WTC11 (cell line): ENCODE results near the gene YIF1A. TPM values are rescaled to one million over a fixed set of nuclear protein-coding genes. Genes with fewer than 3 reads are reported as not detected.
A peak's percentile ranks its signal among the peaks of the same experiment; 100 is the strongest.

Experiments
- ATAC-seq: fragments of 200-7000 bp; cut with Tn5 transposase; 2 replicates; pipeline ENCODE4 v1.10.0; 2021; ENCODE audit warnings: mild to moderate bottlenecking, moderate library complexity
- CTCF ChIA-PET: fragments of 300-600 bp; sonication (Branson Sonifier 250); formaldehyde crosslinking; loops from one replicate; lab custom pipeline; 2021; ENCODE audit warnings: antibody characterized with exemption; lab: Charles Lee
- POLR2A ChIA-PET: fragments of 350-600 bp; sonication (Branson Sonifier 250); formaldehyde crosslinking; loops from one replicate; lab custom pipeline; 2021; ENCODE audit warnings: antibody characterized with exemption; lab: Charles Lee
- DNase-seq: peaks from one replicate; pipeline ENCODE4 v3.0.0; 2021; ENCODE audit warnings: low spot score
- H3K27ac Mint-ChIP-seq: 2 replicates; pipeline ENCODE4 v1.8.0; 2021; ENCODE audit warnings: mixed read lengths
- H3K27me3 Mint-ChIP-seq: 2 replicates; pipeline ENCODE4 v1.8.0; 2021; ENCODE audit warnings: low read depth, mild to moderate bottlenecking, moderate library complexity, mixed read lengths
- H3K36me3 Mint-ChIP-seq: 2 replicates; pipeline ENCODE4 v1.8.0; 2021; ENCODE audit warnings: mixed read lengths
- H3K4me1 Mint-ChIP-seq: 2 replicates; pipeline ENCODE4 v1.8.0; 2022; ENCODE audit warnings: mixed read lengths
- H3K4me3 Mint-ChIP-seq: 2 replicates; pipeline ENCODE4 v1.8.0; 2021; ENCODE audit warnings: mild to moderate bottlenecking, moderate library complexity, mixed read lengths
- H3K9me3 Mint-ChIP-seq: 2 replicates; pipeline ENCODE4 v1.8.0; 2021; ENCODE audit warnings: mixed read lengths
- CREB1 ChIP-seq: sonication (generic); formaldehyde crosslinking; IDR thresholded peaks from 2 replicates; pipeline ENCODE4 v1.8.0; 2023; ENCODE audit warnings: mild to moderate bottlenecking, missing genetic modification reagents
- CREM ChIP-seq: sonication (generic); formaldehyde crosslinking; IDR thresholded peaks from 2 replicates; pipeline ENCODE4 v1.8.1; 2022; ENCODE audit warnings: mild to moderate bottlenecking, missing genetic modification reagents, moderate library complexity
- FOXK1 ChIP-seq: sonication (generic); formaldehyde crosslinking; IDR thresholded peaks from 2 replicates; pipeline ENCODE4 v1.8.0; 2022; ENCODE audit warnings: mild to moderate bottlenecking, moderate library complexity, missing genetic modification reagents
- FOXP1 ChIP-seq: sonication (generic); formaldehyde crosslinking; IDR thresholded peaks from 2 replicates; pipeline ENCODE4 v1.8.0; 2022; ENCODE audit warnings: missing genetic modification reagents, mild to moderate bottlenecking, moderate library complexity, borderline replicate concordance
- KAT7 ChIP-seq: sonication (generic); formaldehyde crosslinking; IDR thresholded peaks from 2 replicates; pipeline ENCODE4 v1.8.1; 2023; ENCODE audit warnings: missing genetic modification reagents, mild to moderate bottlenecking, borderline replicate concordance
- NR1H2 ChIP-seq: sonication (generic); formaldehyde crosslinking; IDR thresholded peaks from 2 replicates; pipeline ENCODE4 v1.9.0; 2021; ENCODE audit warnings: mild to moderate bottlenecking, moderate library complexity, missing genetic modification reagents
- RORB ChIP-seq: fragments of 250-450 bp; sonication (Bioruptor Pico); IDR thresholded peaks from 2 replicates; pipeline ENCODE4 v1.9.0; 2021; ENCODE audit warnings: mild to moderate bottlenecking
- SMAD4 ChIP-seq: sonication (generic); formaldehyde crosslinking; IDR thresholded peaks from 2 replicates; pipeline ENCODE4 v1.8.0; 2022; ENCODE audit warnings: mild to moderate bottlenecking, missing genetic modification reagents
- SP1 ChIP-seq: sonication (generic); formaldehyde crosslinking; conservative IDR thresholded peaks from 2 replicates; pipeline ENCODE4 v1.8.1; 2022; ENCODE audit warnings: missing genetic modification reagents
- TP53 ChIP-seq: sonication (generic); formaldehyde crosslinking; IDR thresholded peaks from 2 replicates; pipeline ENCODE4 v1.8.1; 2023; ENCODE audit warnings: mild to moderate bottlenecking, missing genetic modification reagents
- ZNF317 ChIP-seq: sonication (generic); formaldehyde crosslinking; IDR thresholded peaks from 2 replicates; pipeline ENCODE4 v1.8.1; 2023; ENCODE audit warnings: low read depth, mild to moderate bottlenecking, moderate library complexity, missing genetic modification reagents, borderline replicate concordance
- ZNF416 ChIP-seq: fragments of 250-450 bp; sonication (Bioruptor Pico); IDR thresholded peaks from 2 replicates; pipeline ENCODE4 v1.9.0; 2021; ENCODE audit warnings: mild to moderate bottlenecking, inconsistent platforms
- ZNF423 ChIP-seq: fragments of 250-450 bp; sonication (Bioruptor Pico); IDR thresholded peaks from 2 replicates; pipeline ENCODE4 v2.1.2; 2022; ENCODE audit warnings: mild to moderate bottlenecking, moderate library complexity
- ZNF671 ChIP-seq: fragments of 250-450 bp; sonication (Bioruptor Pico); IDR thresholded peaks from 2 replicates; pipeline ENCODE4 v1.8.0; 2021; ENCODE audit warnings: mild to moderate bottlenecking
- total RNA-seq: library from RNA; stranded (reverse); gene quantifications from 3 replicates; pipeline ENCODE4 v1.2.3, GENCODE V29; 2021
- TF ChIP-seq, protein P1 (sequence below): sonication (generic); formaldehyde crosslinking; IDR thresholded peaks from 2 replicates; pipeline ENCODE4 v1.8.1; 2022; ENCODE audit warnings: mild to moderate bottlenecking, missing genetic modification reagents, moderate library complexity, borderline replicate concordance
- TF ChIP-seq, protein P2 (sequence below): fragments of 250-450 bp; sonication (Bioruptor Pico); IDR thresholded peaks from 2 replicates; pipeline ENCODE4 v1.9.0; 2021; ENCODE audit warnings: mild to moderate bottlenecking
- TF ChIP-seq, protein P3 (sequence below): sonication (generic); formaldehyde crosslinking; IDR thresholded peaks from 2 replicates; pipeline ENCODE4 v1.8.1; 2022; ENCODE audit warnings: mild to moderate bottlenecking, moderate library complexity, missing genetic modification reagents
- TF ChIP-seq, protein P4 (sequence below): sonication (generic); formaldehyde crosslinking; IDR thresholded peaks from 2 replicates; pipeline ENCODE4 v1.8.1; 2023; ENCODE audit warnings: mild to moderate bottlenecking, missing genetic modification reagents
- TF ChIP-seq, protein P5 (sequence below): sonication (generic); formaldehyde crosslinking; IDR thresholded peaks from 2 replicates; pipeline ENCODE4 v1.8.1; 2022; ENCODE audit warnings: missing genetic modification reagents, borderline replicate concordance
- TF ChIP-seq, protein P6 (sequence below): fragments of 250-450 bp; sonication (Bioruptor Pico); IDR thresholded peaks from 2 replicates; pipeline ENCODE4 v1.9.0; 2021; ENCODE audit warnings: mild to moderate bottlenecking
- TF ChIP-seq, protein P7 (sequence below): sonication (generic); formaldehyde crosslinking; IDR thresholded peaks from 2 replicates; pipeline ENCODE4 v1.8.1; 2023; ENCODE audit warnings: mild to moderate bottlenecking, missing genetic modification reagents, moderate library complexity

The YIF1A gene
- total RNA-seq, 1 experiment from 2014 or later, result 86.9 TPM

DNA sequence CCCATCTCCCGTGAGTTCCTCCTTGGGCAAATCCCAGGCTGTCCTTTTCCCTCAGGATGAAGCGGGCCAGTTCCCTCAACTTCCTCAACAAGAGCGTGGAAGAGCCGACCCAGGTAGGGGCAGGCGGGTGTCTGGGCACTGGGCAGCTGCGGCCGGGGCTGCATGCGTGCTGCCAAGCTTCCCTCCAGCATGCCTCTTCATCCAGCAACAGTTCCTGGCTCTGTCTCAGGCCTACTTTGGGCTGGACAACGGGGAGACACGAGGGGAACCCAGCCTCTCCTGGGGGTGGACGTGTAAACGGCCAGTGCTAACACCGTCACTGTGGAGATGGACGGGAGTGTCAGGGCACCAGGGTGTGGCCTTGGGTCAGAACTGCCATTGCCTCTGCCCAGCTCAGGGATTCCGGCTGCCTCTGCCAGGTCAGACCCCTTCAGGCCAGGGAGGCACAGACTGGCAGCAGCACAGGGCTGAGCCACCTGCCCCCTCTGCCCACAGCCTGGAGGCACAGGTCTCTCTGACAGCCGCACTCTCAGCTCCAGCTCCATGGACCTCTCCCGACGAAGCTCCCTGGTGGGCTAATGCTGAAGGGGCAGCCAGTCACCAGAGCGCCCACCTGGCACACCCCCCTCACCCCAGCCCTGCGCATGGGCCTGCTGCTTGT, 22.4 kb downstream of the YIF1A start:
- ChIA-PET CTCF (interaction anchor here (1.0 to 4.0 kb wide), 6 partner anchors 15 to 56 kb away, joined by 3 to 33 read pairs (median 19); partner anchors contain the start of gene YIF1A), POLR2A (no interaction called here)
- H3K4me3 Mint-ChIP-seq, result peak overlapping the region; percentile 97
- peaks cover 12% of the 10 kb centered on the region for H3K4me1 Mint-ChIP-seq
- H3K9me3 Mint-ChIP-seq, result no peaks in the 10 kb centered on the region
- H3K27me3 Mint-ChIP-seq, result no peaks in the 10 kb centered on the region; the same call in 1 of the 2 replicates
- DNase-seq (no peak), ATAC-seq (no peak)
- TF ChIP-seq FOXP1 (CRISPR knock-in tag) (0 out of 2 replicates have a peak, but pooled peaks have one; percentile 5), RORB (no peak)
- peaks cover 30% of the 10 kb centered on the region; the same call in 1 of the 2 replicates for H3K36me3 Mint-ChIP-seq
- peak overlapping the region; percentile 89; the same call in 1 of the 2 replicates for H3K27ac Mint-ChIP-seq

DNA sequence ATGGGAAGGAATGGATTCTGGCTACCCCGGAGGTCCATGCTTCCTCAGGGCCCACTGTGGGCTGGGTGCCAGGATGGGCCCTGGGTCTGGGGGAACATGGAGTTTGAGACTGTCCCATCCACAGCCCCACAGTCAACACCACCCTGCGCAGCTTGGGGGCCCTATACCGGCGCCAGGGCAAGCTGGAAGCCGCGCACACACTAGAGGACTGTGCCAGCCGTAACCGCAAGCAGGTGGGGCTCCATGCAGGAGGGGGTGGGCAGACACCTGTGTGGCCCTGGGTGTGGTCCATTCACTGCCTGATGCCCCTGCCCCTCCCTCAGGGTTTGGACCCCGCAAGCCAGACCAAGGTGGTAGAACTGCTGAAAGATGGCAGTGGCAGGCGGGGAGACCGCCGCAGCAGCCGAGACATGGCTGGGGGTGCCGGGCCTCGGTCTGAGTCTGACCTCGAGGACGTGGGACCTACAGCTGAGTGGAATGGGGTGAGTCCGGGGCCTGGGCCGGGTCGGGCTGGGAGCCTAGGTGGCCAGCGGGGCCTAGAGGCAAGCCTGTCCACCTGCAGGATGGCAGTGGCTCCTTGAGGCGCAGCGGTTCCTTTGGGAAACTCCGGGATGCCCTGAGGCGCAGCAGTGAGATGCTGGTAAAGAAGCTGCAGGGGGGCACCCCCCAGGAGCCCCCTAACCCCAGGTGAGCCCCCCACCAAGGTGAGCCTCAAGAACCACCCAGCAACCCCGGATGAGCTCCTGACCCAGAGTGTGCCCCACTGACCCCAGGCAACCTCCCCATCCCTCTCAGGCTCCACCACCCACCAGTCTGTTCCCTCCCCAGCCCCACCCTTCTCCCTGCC, 23.2 kb downstream of the YIF1A start:
- H3K9me3 Mint-ChIP-seq, result no peaks in the 10 kb centered on the region
- H3K4me3 Mint-ChIP-seq, result no peak overlapping the region
- DNase-seq (no peak), ATAC-seq (no peak)
- H3K4me1 Mint-ChIP-seq, result peaks cover 12% of the 10 kb centered on the region
- TF ChIP-seq, protein P1, sequence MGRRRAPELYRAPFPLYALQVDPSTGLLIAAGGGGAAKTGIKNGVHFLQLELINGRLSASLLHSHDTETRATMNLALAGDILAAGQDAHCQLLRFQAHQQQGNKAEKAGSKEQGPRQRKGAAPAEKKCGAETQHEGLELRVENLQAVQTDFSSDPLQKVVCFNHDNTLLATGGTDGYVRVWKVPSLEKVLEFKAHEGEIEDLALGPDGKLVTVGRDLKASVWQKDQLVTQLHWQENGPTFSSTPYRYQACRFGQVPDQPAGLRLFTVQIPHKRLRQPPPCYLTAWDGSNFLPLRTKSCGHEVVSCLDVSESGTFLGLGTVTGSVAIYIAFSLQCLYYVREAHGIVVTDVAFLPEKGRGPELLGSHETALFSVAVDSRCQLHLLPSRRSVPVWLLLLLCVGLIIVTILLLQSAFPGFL (CRISPR knock-in tag), result no peak
- TF ChIP-seq ZNF416 (CRISPR knock-in tag) (no peak), ZNF317 (CRISPR knock-in tag) (no peak), TP53 (no peak), CREM (CRISPR knock-in tag) (no peak), FOXK1 (CRISPR knock-in tag) (no peak), ZNF671 (CRISPR knock-in tag) (no peak), RORB (no peak), CREB1 (CRISPR knock-in tag) (no peak), KAT7 (CRISPR knock-in tag) (no peak), ZNF423 (CRISPR knock-in tag) (no peak), SMAD4 (CRISPR knock-in tag) (no peak), SP1 (CRISPR knock-in tag) (no peak), NR1H2 (CRISPR knock-in tag) (no peak)
- TF ChIP-seq, protein P2, sequence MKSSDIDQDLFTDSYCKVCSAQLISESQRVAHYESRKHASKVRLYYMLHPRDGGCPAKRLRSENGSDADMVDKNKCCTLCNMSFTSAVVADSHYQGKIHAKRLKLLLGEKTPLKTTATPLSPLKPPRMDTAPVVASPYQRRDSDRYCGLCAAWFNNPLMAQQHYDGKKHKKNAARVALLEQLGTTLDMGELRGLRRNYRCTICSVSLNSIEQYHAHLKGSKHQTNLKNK (CRISPR knock-in tag), result no peak
- TF ChIP-seq, protein P3, sequence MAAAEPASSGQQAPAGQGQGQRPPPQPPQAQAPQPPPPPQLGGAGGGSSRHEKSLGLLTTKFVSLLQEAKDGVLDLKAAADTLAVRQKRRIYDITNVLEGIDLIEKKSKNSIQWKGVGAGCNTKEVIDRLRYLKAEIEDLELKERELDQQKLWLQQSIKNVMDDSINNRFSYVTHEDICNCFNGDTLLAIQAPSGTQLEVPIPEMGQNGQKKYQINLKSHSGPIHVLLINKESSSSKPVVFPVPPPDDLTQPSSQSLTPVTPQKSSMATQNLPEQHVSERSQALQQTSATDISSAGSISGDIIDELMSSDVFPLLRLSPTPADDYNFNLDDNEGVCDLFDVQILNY (CRISPR knock-in tag), result no peak
- TF ChIP-seq, protein P4, sequence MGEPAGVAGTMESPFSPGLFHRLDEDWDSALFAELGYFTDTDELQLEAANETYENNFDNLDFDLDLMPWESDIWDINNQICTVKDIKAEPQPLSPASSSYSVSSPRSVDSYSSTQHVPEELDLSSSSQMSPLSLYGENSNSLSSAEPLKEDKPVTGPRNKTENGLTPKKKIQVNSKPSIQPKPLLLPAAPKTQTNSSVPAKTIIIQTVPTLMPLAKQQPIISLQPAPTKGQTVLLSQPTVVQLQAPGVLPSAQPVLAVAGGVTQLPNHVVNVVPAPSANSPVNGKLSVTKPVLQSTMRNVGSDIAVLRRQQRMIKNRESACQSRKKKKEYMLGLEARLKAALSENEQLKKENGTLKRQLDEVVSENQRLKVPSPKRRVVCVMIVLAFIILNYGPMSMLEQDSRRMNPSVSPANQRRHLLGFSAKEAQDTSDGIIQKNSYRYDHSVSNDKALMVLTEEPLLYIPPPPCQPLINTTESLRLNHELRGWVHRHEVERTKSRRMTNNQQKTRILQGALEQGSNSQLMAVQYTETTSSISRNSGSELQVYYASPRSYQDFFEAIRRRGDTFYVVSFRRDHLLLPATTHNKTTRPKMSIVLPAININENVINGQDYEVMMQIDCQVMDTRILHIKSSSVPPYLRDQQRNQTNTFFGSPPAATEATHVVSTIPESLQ (CRISPR knock-in tag), result no peak
- TF ChIP-seq, protein P5, sequence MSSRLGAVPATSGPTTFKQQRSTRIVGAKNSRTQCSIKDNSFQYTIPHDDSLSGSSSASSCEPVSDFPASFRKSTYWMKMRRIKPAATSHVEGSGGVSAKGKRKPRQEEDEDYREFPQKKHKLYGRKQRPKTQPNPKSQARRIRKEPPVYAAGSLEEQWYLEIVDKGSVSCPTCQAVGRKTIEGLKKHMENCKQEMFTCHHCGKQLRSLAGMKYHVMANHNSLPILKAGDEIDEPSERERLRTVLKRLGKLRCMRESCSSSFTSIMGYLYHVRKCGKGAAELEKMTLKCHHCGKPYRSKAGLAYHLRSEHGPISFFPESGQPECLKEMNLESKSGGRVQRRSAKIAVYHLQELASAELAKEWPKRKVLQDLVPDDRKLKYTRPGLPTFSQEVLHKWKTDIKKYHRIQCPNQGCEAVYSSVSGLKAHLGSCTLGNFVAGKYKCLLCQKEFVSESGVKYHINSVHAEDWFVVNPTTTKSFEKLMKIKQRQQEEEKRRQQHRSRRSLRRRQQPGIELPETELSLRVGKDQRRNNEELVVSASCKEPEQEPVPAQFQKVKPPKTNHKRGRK, result no peak
- TF ChIP-seq, protein P6, sequence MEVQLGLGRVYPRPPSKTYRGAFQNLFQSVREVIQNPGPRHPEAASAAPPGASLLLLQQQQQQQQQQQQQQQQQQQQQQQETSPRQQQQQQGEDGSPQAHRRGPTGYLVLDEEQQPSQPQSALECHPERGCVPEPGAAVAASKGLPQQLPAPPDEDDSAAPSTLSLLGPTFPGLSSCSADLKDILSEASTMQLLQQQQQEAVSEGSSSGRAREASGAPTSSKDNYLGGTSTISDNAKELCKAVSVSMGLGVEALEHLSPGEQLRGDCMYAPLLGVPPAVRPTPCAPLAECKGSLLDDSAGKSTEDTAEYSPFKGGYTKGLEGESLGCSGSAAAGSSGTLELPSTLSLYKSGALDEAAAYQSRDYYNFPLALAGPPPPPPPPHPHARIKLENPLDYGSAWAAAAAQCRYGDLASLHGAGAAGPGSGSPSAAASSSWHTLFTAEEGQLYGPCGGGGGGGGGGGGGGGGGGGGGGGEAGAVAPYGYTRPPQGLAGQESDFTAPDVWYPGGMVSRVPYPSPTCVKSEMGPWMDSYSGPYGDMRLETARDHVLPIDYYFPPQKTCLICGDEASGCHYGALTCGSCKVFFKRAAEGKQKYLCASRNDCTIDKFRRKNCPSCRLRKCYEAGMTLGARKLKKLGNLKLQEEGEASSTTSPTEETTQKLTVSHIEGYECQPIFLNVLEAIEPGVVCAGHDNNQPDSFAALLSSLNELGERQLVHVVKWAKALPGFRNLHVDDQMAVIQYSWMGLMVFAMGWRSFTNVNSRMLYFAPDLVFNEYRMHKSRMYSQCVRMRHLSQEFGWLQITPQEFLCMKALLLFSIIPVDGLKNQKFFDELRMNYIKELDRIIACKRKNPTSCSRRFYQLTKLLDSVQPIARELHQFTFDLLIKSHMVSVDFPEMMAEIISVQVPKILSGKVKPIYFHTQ (CRISPR knock-in tag), result no peak
- TF ChIP-seq, protein P7, sequence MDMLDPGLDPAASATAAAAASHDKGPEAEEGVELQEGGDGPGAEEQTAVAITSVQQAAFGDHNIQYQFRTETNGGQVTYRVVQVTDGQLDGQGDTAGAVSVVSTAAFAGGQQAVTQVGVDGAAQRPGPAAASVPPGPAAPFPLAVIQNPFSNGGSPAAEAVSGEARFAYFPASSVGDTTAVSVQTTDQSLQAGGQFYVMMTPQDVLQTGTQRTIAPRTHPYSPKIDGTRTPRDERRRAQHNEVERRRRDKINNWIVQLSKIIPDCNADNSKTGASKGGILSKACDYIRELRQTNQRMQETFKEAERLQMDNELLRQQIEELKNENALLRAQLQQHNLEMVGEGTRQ, result no peak
- no peaks in the 10 kb centered on the region; the same call in 1 of the 2 replicates for H3K27me3 Mint-ChIP-seq
- peaks cover 29% of the 10 kb centered on the region; the same call in 1 of the 2 replicates for H3K36me3 Mint-ChIP-seq
- CTCF ChIA-PET, result interaction anchor here (0.7 to 4.0 kb wide), 15 partner anchors 12 to 70 kb away, joined by 3 to 33 read pairs (median 5); partner anchors contain the start of genes RIN1 and YIF1A
- POLR2A ChIA-PET, result interaction anchor here (0.6 kb wide), 1 partner anchor 43 kb away, joined by 4 read pairs; no protein-coding TSS in a partner anchor
- H3K27ac Mint-ChIP-seq, result no peak overlapping the region
